Measurements from ENCODE around the gene UGGT2. TPM values are rescaled to one million over a fixed set of nuclear protein-coding genes. Genes with fewer than 3 reads are reported as not detected.
A peak's percentile ranks its signal among the peaks of the same experiment; 100 is the strongest.

UGGT2 gene
- total RNA-seq, 3 donors from 2014 or later = 16.6 to 25.5 (median 17.4) TPM

GRCh38 chr13:96029002-96029401 is 24.2 kb downstream of the UGGT2 start:
- no peak for ATAC-seq
- Histone ChIP-seq H3K4me3 (no peak overlapping the region), H3K36me3 (ENCODE audit: low read depth) (no peaks in the 10 kb centered on the region), H3K9me3 (no peaks in the 10 kb centered on the region), H3K4me1 (ENCODE audit: low read depth) (no peaks in the 10 kb centered on the region)
- DNase-seq = no peak
- intact Hi-C loops (cut with DNase I, micrococcal nuclease) = no loop called here
- TF ChIP-seq, protein P1, sequence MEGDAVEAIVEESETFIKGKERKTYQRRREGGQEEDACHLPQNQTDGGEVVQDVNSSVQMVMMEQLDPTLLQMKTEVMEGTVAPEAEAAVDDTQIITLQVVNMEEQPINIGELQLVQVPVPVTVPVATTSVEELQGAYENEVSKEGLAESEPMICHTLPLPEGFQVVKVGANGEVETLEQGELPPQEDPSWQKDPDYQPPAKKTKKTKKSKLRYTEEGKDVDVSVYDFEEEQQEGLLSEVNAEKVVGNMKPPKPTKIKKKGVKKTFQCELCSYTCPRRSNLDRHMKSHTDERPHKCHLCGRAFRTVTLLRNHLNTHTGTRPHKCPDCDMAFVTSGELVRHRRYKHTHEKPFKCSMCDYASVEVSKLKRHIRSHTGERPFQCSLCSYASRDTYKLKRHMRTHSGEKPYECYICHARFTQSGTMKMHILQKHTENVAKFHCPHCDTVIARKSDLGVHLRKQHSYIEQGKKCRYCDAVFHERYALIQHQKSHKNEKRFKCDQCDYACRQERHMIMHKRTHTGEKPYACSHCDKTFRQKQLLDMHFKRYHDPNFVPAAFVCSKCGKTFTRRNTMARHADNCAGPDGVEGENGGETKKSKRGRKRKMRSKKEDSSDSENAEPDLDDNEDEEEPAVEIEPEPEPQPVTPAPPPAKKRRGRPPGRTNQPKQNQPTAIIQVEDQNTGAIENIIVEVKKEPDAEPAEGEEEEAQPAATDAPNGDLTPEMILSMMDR (IDR thresholded peaks at IDR 0.05) = no peak

DNA sequence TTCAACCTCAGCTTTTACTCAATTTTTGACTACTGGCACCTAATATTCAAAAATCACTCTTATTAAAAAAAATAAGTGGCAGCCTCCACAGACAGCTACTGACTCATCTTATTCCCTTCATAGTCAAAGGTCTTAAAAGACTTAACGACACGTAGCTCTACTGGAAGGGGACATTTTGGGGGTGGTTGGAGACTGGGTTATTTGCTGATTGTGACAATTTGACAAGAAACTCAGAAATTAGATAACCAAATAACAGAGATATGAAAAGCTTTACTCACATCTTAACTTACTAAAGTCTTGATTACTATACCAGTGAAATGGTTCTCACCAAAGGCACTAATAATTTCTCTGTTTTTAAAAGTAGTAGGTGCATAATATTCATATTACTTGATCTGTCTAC is 25.7 kb downstream of the UGGT2 start:
- no peak overlapping the region for H3K4me3 ChIP-seq
- ATAC-seq = no peak
- H3K9me3 ChIP-seq = no peaks in the 10 kb centered on the region
- H3K36me3 ChIP-seq (ENCODE audit: low read depth) = no peaks in the 10 kb centered on the region
- DNase-seq = no peak
- TF ChIP-seq, protein P1 (IDR thresholded peaks at IDR 0.05) = no peak
- no peaks in the 10 kb centered on the region for H3K4me1 ChIP-seq (ENCODE audit: low read depth)
- intact Hi-C loops (cut with DNase I, micrococcal nuclease) = no loop called here

DNA sequence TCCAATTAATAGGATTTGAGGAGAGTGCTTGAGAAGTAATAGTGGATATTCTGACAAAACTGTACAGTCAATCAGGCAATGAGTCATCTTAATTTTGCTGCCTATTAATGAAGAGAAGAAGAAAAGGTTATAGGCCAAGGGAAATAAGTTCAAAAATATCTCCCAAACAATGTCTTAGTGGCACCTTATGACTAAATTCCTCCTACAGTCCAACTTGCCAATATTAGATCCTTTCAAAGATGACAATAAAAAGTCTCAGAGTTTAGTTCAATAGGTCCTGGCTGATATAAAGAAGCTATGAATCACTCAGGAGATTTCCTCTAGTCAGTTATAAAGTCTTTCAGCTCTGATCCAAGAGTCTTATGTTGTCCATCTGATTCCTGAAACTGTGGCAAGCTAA is 27.9 kb downstream of the UGGT2 start:
- intact Hi-C loops (cut with DNase I, micrococcal nuclease) = no loop called here

GRCh38 chr13:96020931-96021330 is 32.3 kb downstream of the UGGT2 start:
- Histone ChIP-seq H3K4me1 (ENCODE audit: low read depth) (peaks cover 15% of the 10 kb centered on the region), H3K36me3 (ENCODE audit: low read depth) (no peaks in the 10 kb centered on the region), H3K9me3 (peaks cover 8% of the 10 kb centered on the region), H3K4me3 (no peak overlapping the region)
- TF ChIP-seq, protein P1 (IDR thresholded peaks at IDR 0.05) = no peak
- intact Hi-C loops (cut with DNase I, micrococcal nuclease) = no loop called here
- peak in 1 of 3 donors; percentile 30 for DNase-seq
- ATAC-seq = peak; percentile 94

More for the DNA sequence above, 27.9 kb downstream of the UGGT2 start:
- H3K9me3 ChIP-seq = no peaks in the 10 kb centered on the region
- no peak overlapping the region for H3K4me3 ChIP-seq
- H3K4me1 ChIP-seq (ENCODE audit: low read depth) = peaks cover 11% of the 10 kb centered on the region
- TF ChIP-seq, protein P1 (IDR thresholded peaks at IDR 0.05) = no peak
- no peak for DNase-seq
- no peak for ATAC-seq
- no peaks in the 10 kb centered on the region for H3K36me3 ChIP-seq (ENCODE audit: low read depth)

DNA sequence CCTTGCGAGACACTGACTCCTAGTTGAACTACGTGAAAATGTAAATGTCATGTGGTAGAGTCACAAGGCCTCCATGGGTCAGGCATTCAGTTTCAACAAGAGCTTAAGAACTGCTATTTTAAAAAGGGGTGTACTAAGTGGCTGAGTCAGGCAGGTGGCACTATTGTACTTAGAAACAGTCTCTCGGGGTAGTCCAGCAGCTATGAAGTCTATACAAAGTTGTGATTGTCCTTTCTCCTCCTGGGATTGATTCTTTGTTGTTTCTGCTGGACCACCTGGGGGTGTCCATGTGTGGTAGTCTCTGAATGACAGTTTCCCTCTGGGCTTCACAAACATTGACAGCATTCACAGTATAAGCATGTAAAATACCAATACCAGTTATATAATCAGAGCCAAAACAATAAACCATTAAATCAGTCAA is 33.0 kb downstream of the UGGT2 start:
- Histone ChIP-seq H3K36me3 (ENCODE audit: low read depth) (no peaks in the 10 kb centered on the region), H3K9me3 (peaks cover 9% of the 10 kb centered on the region), H3K4me3 (no peak overlapping the region), H3K4me1 (ENCODE audit: low read depth) (peaks cover 15% of the 10 kb centered on the region)
- peak; percentile 92 for ATAC-seq
- peak in 1 of 3 donors; percentile 54 for DNase-seq
- intact Hi-C loops (cut with DNase I, micrococcal nuclease) = no loop called here
- TF ChIP-seq, protein P1 (IDR thresholded peaks at IDR 0.05) = peak; percentile 27

GRCh38 chr13:96018135-96018534 is 35.1 kb downstream of the UGGT2 start:
- no peak overlapping the region for H3K4me3 ChIP-seq
- ATAC-seq (no peak), DNase-seq (no peak)
- TF ChIP-seq, protein P1 (IDR thresholded peaks at IDR 0.05) = no peak
- intact Hi-C loops (cut with DNase I, micrococcal nuclease) = loop anchor here in 1 of 2 donors (10.0 kb wide), 1 partner anchor 797 kb away; no protein-coding TSS in a partner anchor
- H3K4me1 ChIP-seq (ENCODE audit: low read depth) = peaks cover 15% of the 10 kb centered on the region
- peaks cover 9% of the 10 kb centered on the region for H3K9me3 ChIP-seq
- H3K36me3 ChIP-seq (ENCODE audit: low read depth) = no peaks in the 10 kb centered on the region

Data from mucosa of descending colon (tissue), 3 donors.